ENCODE results near the gene PTPN7.
"Not testable (repeated sequence)": the region's sequence is repeated elsewhere in the genome, so short reads cannot be mapped to it uniquely, and the experiment has no call there.

PTPN7 gene

DNA sequence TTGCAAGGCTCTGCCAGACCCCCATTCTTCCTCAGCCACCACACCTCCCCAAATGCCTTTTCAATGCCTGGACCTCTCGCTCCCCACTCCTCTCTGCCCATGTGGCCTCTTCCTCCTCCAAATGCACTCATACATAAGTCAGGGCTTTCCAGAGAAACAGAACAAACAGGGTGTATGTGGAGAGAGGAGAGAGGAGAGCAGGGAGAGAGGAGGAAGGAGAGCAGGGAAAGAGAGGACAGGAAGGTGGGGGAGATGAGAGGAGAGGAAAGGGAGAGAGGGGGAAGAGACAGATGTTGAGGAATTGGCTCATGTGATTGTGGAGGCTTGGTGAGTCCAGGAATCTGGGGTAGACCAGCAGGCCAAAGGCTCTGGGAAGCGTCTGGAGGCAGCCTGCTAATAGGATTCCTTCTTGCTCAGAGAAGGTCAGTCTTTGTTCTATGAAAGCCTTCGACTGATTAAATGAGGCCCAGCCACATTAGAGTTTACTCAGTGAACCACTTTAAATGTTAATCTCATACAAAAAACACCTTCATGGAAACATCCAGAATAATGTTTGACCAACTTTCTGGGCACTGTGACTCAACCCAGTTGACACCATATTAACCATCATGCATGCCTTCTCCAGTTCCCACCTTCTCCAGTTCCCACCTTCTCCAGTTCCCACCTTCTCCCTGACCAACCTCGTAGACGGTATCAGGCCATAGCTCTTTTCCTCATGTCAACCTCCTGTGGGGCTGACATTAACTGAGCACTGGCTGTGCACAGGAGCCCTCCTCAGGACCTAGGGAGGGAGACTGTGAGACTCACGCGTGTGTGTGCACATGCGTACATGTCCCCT, 21.9 kb upstream of the PTPN7 start:
- no peak for TF ChIP-seq CTCF (conservative IDR thresholded peaks at IDR 0.05; ENCODE audit: low read length)
- no peak for TF ChIP-seq EZH2phosphoT487 (IDR thresholded peaks at IDR 0.05; ENCODE audit: borderline replicate concordance)
- H2AFZ ChIP-seq (ENCODE audit: low read length) = no peak overlapping the region
- H3K9me2 ChIP-seq (replicated peaks; ENCODE audit: low read depth, low read length) = no peaks in the 10 kb centered on the region
- H3K27me3 ChIP-seq (ENCODE audit: insufficient read depth, low read length, poor library complexity, severe bottlenecking) = no peaks in the 10 kb centered on the region
- no peaks in the 10 kb centered on the region for H3F3A ChIP-seq (ENCODE audit: low read depth)
- no peak overlapping the region for H3K4me2 ChIP-seq (ENCODE audit: low read depth, low read length, poor library complexity, severe bottlenecking)
- H3K9ac ChIP-seq (ENCODE audit: low read depth, low read length, poor library complexity, severe bottlenecking) = no peak overlapping the region
- no peak overlapping the region for H3K4me3 ChIP-seq (ENCODE audit: low read length, poor library complexity, severe bottlenecking)
- H3K79me2 ChIP-seq (ENCODE audit: insufficient read depth, low read length) = no peaks in the 10 kb centered on the region
- H3K9me3 ChIP-seq (ENCODE audit: insufficient read depth, low read depth, low read length) = no peaks in the 10 kb centered on the region
- no peaks in the 10 kb centered on the region for H3K36me3 ChIP-seq (ENCODE audit: insufficient read depth, low read length)
- no peaks in the 10 kb centered on the region for H4K20me1 ChIP-seq (ENCODE audit: insufficient read depth, low read length, poor library complexity, severe bottlenecking)
- H3K4me1 ChIP-seq (ENCODE audit: insufficient read depth, low read length, poor library complexity, severe bottlenecking) = peaks cover 19% of the 10 kb centered on the region

DNA sequence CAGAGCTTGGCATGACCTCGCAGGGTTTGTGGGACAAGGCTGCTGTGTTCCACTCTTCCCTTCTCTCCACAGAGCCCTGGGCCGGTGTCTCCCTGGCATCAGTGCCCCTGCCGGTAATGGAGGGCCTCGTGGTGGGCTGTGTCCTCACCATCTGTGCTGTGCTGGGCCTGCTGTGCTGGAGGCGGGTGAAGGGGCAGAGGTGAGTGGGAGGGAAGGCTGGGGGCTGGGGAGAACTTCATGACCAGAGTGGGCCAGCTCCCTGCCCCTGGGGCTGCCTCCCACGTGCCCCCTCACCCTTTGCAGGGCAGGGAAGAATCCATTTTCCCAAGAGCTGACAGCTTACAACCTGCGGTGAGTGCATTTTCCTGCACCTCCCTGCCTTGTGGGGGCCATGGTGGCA, 21.2 kb upstream of the PTPN7 start:
- no peak overlapping the region for H3K9ac ChIP-seq (ENCODE audit: low read depth, low read length, poor library complexity, severe bottlenecking)
- H3K79me2 ChIP-seq (ENCODE audit: insufficient read depth, low read length) = no peaks in the 10 kb centered on the region
- H4K20me1 ChIP-seq (ENCODE audit: insufficient read depth, low read length, poor library complexity, severe bottlenecking) = no peaks in the 10 kb centered on the region
- no peaks in the 10 kb centered on the region for H3F3A ChIP-seq (ENCODE audit: low read depth)
- no peaks in the 10 kb centered on the region for H3K9me2 ChIP-seq (replicated peaks; ENCODE audit: low read depth, low read length)
- H3K9me3 ChIP-seq (ENCODE audit: insufficient read depth, low read depth, low read length) = no peaks in the 10 kb centered on the region
- H3K4me3 ChIP-seq (ENCODE audit: low read length, poor library complexity, severe bottlenecking) = no peak overlapping the region
- no peaks in the 10 kb centered on the region for H3K36me3 ChIP-seq (ENCODE audit: insufficient read depth, low read length)
- no peak overlapping the region for H3K4me2 ChIP-seq (ENCODE audit: low read depth, low read length, poor library complexity, severe bottlenecking)
- H3K4me1 ChIP-seq (ENCODE audit: insufficient read depth, low read length, poor library complexity, severe bottlenecking) = peaks cover 19% of the 10 kb centered on the region
- no peaks in the 10 kb centered on the region for H3K27me3 ChIP-seq (ENCODE audit: insufficient read depth, low read length, poor library complexity, severe bottlenecking)
- no peak for TF ChIP-seq EZH2phosphoT487 (IDR thresholded peaks at IDR 0.05; ENCODE audit: borderline replicate concordance)
- no peak for TF ChIP-seq CTCF (conservative IDR thresholded peaks at IDR 0.05; ENCODE audit: low read length)
- no peak overlapping the region for H2AFZ ChIP-seq (ENCODE audit: low read length)

DNA sequence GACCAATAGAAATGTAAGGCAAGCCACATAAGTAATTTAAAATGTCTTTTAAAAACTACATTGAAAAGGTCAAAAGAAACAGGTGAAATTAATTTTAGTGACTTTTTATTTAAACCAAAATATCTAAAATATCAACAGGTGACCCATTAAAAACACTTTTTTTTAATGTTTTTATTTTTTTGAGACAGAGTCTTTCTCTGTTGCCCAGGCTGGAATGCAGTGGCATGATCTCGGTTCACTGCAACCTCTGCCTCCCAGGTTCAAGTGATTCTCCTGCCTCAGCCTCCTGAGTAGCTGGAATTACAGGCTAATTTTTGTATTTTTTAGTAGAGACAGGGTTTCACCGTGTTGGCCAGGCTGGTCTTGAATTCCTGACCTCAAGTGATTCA, 20.3 kb upstream of the PTPN7 start:
- not testable (repeated sequence) for H3F3A ChIP-seq (ENCODE audit: low read depth); H3K9ac ChIP-seq (ENCODE audit: low read depth, low read length, poor library complexity, severe bottlenecking); H3K4me3 ChIP-seq (ENCODE audit: low read length, poor library complexity, severe bottlenecking); H3K36me3 ChIP-seq (ENCODE audit: insufficient read depth, low read length); H4K20me1 ChIP-seq (ENCODE audit: insufficient read depth, low read length, poor library complexity, severe bottlenecking); H2AFZ ChIP-seq (ENCODE audit: low read length); H3K27me3 ChIP-seq (ENCODE audit: insufficient read depth, low read length, poor library complexity, severe bottlenecking); H3K4me2 ChIP-seq (ENCODE audit: low read depth, low read length, poor library complexity, severe bottlenecking); H3K9me3 ChIP-seq (ENCODE audit: insufficient read depth, low read depth, low read length); H3K9me2 ChIP-seq (replicated peaks; ENCODE audit: low read depth, low read length); H3K79me2 ChIP-seq (ENCODE audit: insufficient read depth, low read length)
- H3K4me1 ChIP-seq (ENCODE audit: insufficient read depth, low read length, poor library complexity, severe bottlenecking) = peaks cover 18% of the 10 kb centered on the region
